GM23338 (cell line): ENCODE measurements around the gene GIMAP2.
"Not testable (repeated sequence)": the region's sequence is repeated elsewhere in the genome, so short reads cannot be mapped to it uniquely, and the experiment has no call there.

Experiments
- EZH2 ChIP-seq: fragments of 200-600 bp; sonication (generic); IDR thresholded peaks from one replicate; pipeline ENCODE4 v1.8.0; 2017; ENCODE audit warnings: antibody characterized with exemption, mild to moderate bottlenecking, low read depth; ENCODE audit not compliant: unreplicated experiment
- JUNB ChIP-seq: IDR thresholded peaks from one replicate; pipeline ENCODE4 v1.6.1; 2016; ENCODE audit warnings: antibody characterized with exemption; ENCODE audit not compliant: unreplicated experiment
- NANOG ChIP-seq: IDR thresholded peaks from 2 replicates; pipeline ENCODE4 v1.6.1; 2016; ENCODE audit warnings: antibody characterized with exemption, borderline replicate concordance
- POLR2AphosphoS5 ChIP-seq: IDR thresholded peaks from 2 replicates; pipeline ENCODE4 v1.6.1; 2016; ENCODE audit warnings: antibody characterized with exemption, low read depth
- STAT1 ChIP-seq: IDR thresholded peaks from one replicate; pipeline ENCODE4 v1.6.1; 2016; ENCODE audit warnings: antibody characterized with exemption; ENCODE audit not compliant: unreplicated experiment
- ZNF114 ChIP-seq: fragments of 250-450 bp; sonication (Bioruptor Pico); IDR thresholded peaks from 2 replicates; pipeline ENCODE4 v1.5.0; 2020; ENCODE audit warnings: mild to moderate bottlenecking, moderate library complexity
- TF ChIP-seq, protein P1 (sequence below): IDR thresholded peaks from one replicate; pipeline ENCODE4 v1.6.1; 2018; ENCODE audit warnings: antibody characterized with exemption; ENCODE audit not compliant: unreplicated experiment
- TF ChIP-seq, protein P2 (sequence below), 2 experiments: fragments of 200-600 bp in 1 of 2; sonication (generic) in 1 of 2; conservative IDR thresholded peaks; 2 replicates each; pipeline versions ENCODE4 v1.5.1 to v1.6.1; 2016 to 2017; ENCODE audit warnings: antibody characterized with exemption in 2 of 2, low read depth in 2 of 2, mild to moderate bottlenecking in 2 of 2, moderate library complexity in 1 of 2
- TF ChIP-seq, protein P3 (sequence below): IDR thresholded peaks from 2 replicates; pipeline ENCODE4 v1.6.1; 2016; ENCODE audit warnings: antibody characterized with exemption

DNA sequence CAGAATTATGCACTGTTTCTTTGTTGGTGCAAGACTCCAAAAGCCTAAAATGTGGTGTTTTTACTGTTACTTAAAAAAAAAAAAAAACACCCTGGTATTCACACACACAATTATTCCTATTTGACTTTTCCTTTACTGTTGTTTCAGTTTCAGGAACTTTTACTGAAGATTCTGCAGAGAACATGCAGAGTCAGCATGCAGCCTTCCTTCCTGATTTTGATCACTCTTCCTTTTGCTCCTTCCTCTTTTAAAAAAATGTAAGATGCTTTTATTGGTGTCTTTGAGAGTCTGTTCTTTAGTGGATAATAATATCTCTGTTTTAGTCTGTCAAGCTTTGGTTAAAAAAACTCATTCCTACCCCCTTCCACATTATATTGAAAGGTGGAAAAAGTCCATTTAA, 9.2 kb upstream of the GIMAP2 start:
- TF ChIP-seq, protein P1, sequence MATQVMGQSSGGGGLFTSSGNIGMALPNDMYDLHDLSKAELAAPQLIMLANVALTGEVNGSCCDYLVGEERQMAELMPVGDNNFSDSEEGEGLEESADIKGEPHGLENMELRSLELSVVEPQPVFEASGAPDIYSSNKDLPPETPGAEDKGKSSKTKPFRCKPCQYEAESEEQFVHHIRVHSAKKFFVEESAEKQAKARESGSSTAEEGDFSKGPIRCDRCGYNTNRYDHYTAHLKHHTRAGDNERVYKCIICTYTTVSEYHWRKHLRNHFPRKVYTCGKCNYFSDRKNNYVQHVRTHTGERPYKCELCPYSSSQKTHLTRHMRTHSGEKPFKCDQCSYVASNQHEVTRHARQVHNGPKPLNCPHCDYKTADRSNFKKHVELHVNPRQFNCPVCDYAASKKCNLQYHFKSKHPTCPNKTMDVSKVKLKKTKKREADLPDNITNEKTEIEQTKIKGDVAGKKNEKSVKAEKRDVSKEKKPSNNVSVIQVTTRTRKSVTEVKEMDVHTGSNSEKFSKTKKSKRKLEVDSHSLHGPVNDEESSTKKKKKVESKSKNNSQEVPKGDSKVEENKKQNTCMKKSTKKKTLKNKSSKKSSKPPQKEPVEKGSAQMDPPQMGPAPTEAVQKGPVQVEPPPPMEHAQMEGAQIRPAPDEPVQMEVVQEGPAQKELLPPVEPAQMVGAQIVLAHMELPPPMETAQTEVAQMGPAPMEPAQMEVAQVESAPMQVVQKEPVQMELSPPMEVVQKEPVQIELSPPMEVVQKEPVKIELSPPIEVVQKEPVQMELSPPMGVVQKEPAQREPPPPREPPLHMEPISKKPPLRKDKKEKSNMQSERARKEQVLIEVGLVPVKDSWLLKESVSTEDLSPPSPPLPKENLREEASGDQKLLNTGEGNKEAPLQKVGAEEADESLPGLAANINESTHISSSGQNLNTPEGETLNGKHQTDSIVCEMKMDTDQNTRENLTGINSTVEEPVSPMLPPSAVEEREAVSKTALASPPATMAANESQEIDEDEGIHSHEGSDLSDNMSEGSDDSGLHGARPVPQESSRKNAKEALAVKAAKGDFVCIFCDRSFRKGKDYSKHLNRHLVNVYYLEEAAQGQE, result not testable (repeated sequence)
- TF ChIP-seq, protein P2, sequence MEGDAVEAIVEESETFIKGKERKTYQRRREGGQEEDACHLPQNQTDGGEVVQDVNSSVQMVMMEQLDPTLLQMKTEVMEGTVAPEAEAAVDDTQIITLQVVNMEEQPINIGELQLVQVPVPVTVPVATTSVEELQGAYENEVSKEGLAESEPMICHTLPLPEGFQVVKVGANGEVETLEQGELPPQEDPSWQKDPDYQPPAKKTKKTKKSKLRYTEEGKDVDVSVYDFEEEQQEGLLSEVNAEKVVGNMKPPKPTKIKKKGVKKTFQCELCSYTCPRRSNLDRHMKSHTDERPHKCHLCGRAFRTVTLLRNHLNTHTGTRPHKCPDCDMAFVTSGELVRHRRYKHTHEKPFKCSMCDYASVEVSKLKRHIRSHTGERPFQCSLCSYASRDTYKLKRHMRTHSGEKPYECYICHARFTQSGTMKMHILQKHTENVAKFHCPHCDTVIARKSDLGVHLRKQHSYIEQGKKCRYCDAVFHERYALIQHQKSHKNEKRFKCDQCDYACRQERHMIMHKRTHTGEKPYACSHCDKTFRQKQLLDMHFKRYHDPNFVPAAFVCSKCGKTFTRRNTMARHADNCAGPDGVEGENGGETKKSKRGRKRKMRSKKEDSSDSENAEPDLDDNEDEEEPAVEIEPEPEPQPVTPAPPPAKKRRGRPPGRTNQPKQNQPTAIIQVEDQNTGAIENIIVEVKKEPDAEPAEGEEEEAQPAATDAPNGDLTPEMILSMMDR (conservative IDR thresholded peaks at IDR 0.05; ENCODE audit: low read depth in 2 of 2), result not testable (repeated sequence)
- TF ChIP-seq POLR2AphosphoS5, EZH2, JUNB, ZNF114, NANOG, STAT1: not testable (repeated sequence)
- TF ChIP-seq, protein P3, sequence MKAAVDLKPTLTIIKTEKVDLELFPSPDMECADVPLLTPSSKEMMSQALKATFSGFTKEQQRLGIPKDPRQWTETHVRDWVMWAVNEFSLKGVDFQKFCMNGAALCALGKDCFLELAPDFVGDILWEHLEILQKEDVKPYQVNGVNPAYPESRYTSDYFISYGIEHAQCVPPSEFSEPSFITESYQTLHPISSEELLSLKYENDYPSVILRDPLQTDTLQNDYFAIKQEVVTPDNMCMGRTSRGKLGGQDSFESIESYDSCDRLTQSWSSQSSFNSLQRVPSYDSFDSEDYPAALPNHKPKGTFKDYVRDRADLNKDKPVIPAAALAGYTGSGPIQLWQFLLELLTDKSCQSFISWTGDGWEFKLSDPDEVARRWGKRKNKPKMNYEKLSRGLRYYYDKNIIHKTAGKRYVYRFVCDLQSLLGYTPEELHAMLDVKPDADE, result not testable (repeated sequence)
